HepG2 (cell line): Measurements from ENCODE around the gene GRIN3B. TPM values are rescaled to one million over a fixed set of nuclear protein-coding genes. Genes with fewer than 3 reads are reported as not detected.

Source experiments
- ATAC-seq: fragments of 200-7000 bp; cut with Tn5 transposase; 3 replicates; pipeline ENCODE4 v1.9.1; 2020; ENCODE audit warnings: mild to moderate bottlenecking, moderate library complexity
- BruUV-seq: library from RNA; stranded (reverse); fragments of 400-500 nt; replicated peaks from 2 replicates; lab custom pipeline; 2021; lab: Mats Ljungman, UMichigan
- CTCF ChIA-PET: fragments of 300-600 bp; formaldehyde crosslinking; extraction: SDS; loops from one replicate; lab custom pipeline; 2021; ENCODE audit warnings: low total read pairs, inconsistent platforms, low intra/inter-chr PET ratio; lab: Yijun Ruan, JAX
- POLR2A ChIA-PET: fragments of 350-600 bp; sonication (Branson Sonifier 250); formaldehyde crosslinking; loops from one replicate; lab custom pipeline; 2020; ENCODE audit warnings: antibody characterized with exemption, inconsistent platforms; lab: Yijun Ruan, JAX
- DNase-seq: peaks from one replicate; pipeline ENCODE4 v3.0.0-alpha.2; 2015; ENCODE audit warnings: low spot score
- FAIRE-seq: peaks from 3 replicates; lab custom pipeline; 2011; peaks lifted over from hg19 to GRCh38; lab: Jason Lieb, UNC
- H2AFZ ChIP-seq: one replicate; pipeline ENCODE4 v1.6.1; 2011; ENCODE audit warnings: low read length, inconsistent platforms
- H3K27ac ChIP-seq: fragments of 300-600 bp; 3 replicates; pipeline ENCODE4 v1.8.0; 2011; ENCODE audit warnings: mixed run types, mild to moderate bottlenecking, mixed read lengths, low read length, inconsistent platforms; ENCODE audit not compliant: insufficient read depth; ENCODE audit errors: extremely low read length
- H3K27me3 ChIP-seq, 2 experiments: fragments of 200-600 bp in 1 of 2; 2 replicates in 1 of 2; 3 replicates in 1 of 2; pipeline versions ENCODE4 v1.6.0 to v1.8.0; 2011; ENCODE audit warnings: low read length in 2 of 2, mild to moderate bottlenecking in 2 of 2, moderate library complexity in 2 of 2, inconsistent platforms in 1 of 2; ENCODE audit not compliant: insufficient read depth in 2 of 2, control insufficient read depth in 1 of 2
- H3K36me3 ChIP-seq, 2 experiments: fragments of 200-600 bp in 1 of 2; replicated peaks in 1 of 2; 2 replicates in 1 of 2; 3 replicates in 1 of 2; pipeline versions ENCODE4 v1.5.1 to v1.8.0; 2011; ENCODE audit warnings: low read length in 2 of 2, inconsistent platforms in 1 of 2; ENCODE audit not compliant: insufficient read depth in 2 of 2, control insufficient read depth in 1 of 2
- H3K4me1 ChIP-seq: 2 replicates; pipeline ENCODE4 v1.5.1; 2012; ENCODE audit warnings: low read length, inconsistent platforms; ENCODE audit not compliant: insufficient read depth
- H3K4me2 ChIP-seq: 2 replicates; pipeline ENCODE4 v1.6.0; 2011; ENCODE audit warnings: low read depth, low read length, inconsistent platforms
- H3K4me3 ChIP-seq, 3 experiments: fragments of 200-600 bp in 1 of 3; sonication (generic), shearing (Covaris generic) in 1 of 3; replicated peaks in 1 of 3; 2 replicates each; pipeline ENCODE4 v1.5.1; 2011 to 2016; ENCODE audit warnings: low read length in 3 of 3, inconsistent platforms in 2 of 3, low read depth in 2 of 3, mild to moderate bottlenecking in 2 of 3, control low read depth in 1 of 3, mixed read lengths in 1 of 3; ENCODE audit not compliant: insufficient read depth in 1 of 3
- H3K79me2 ChIP-seq: one replicate; pipeline ENCODE4 v1.6.1; 2011; ENCODE audit warnings: low read length, inconsistent platforms; ENCODE audit not compliant: insufficient read depth
- H3K9ac ChIP-seq: 2 replicates; pipeline ENCODE4 v1.6.0; 2011; ENCODE audit warnings: mild to moderate bottlenecking, low read depth, low read length, inconsistent platforms; ENCODE audit not compliant: insufficient read depth
- H3K9me3 ChIP-seq: 2 replicates; pipeline ENCODE4 v1.5.1; 2012; ENCODE audit warnings: mild to moderate bottlenecking, low read length
- H4K20me1 ChIP-seq: 2 replicates; pipeline ENCODE4 v1.6.0; 2011; ENCODE audit warnings: inconsistent platforms, mild to moderate bottlenecking, low read length, moderate library complexity; ENCODE audit not compliant: insufficient read depth
- CAMTA2 ChIP-seq: sonication (generic); formaldehyde crosslinking; IDR thresholded peaks from 2 replicates; pipeline ENCODE4 v1.4.0; 2020; ENCODE audit warnings: mild to moderate bottlenecking, missing genetic modification reagents, borderline replicate concordance
- ELF4 ChIP-seq: sonication (generic); formaldehyde crosslinking; IDR thresholded peaks from 2 replicates; pipeline ENCODE4 v1.5.0; 2020; ENCODE audit warnings: missing genetic modification reagents, mild to moderate bottlenecking, moderate library complexity, borderline replicate concordance
- ESRRA ChIP-seq: sonication (generic); formaldehyde crosslinking; IDR thresholded peaks from 2 replicates; pipeline ENCODE4 v1.5.1; 2020; ENCODE audit warnings: mild to moderate bottlenecking, low read depth, missing genetic modification reagents
- GFI1 ChIP-seq: sonication (generic); formaldehyde crosslinking; IDR thresholded peaks from 2 replicates; pipeline ENCODE4 v1.5.0; 2020; ENCODE audit warnings: missing genetic modification reagents, mild to moderate bottlenecking, borderline replicate concordance
- HMGXB4 ChIP-seq, 2 experiments: sonication (generic) in 1 of 2; formaldehyde crosslinking in 1 of 2; IDR thresholded peaks; 2 replicates each; pipeline versions ENCODE4 v1.4.0 to v1.6.1; 2018 to 2020; ENCODE audit warnings: missing genetic modification reagents in 2 of 2, borderline replicate concordance in 1 of 2, low read depth in 1 of 2, mild to moderate bottlenecking in 1 of 2, missing biosample characterization in 1 of 2
- MAFF ChIP-seq: IDR thresholded peaks from 2 replicates; pipeline ENCODE4 v1.6.1; 2011; ENCODE audit warnings: low read depth, low read length, improper control_type of control experiment
- NFKB2 ChIP-seq: sonication (generic); formaldehyde crosslinking; IDR thresholded peaks from 2 replicates; pipeline ENCODE4 v1.4.0; 2020; ENCODE audit warnings: missing genetic modification reagents, borderline replicate concordance
- NR2F6 ChIP-seq, 2 experiments: IDR thresholded peaks; 2 replicates each; pipeline ENCODE4 v1.6.1; 2016; ENCODE audit warnings: antibody characterized with exemption in 1 of 2, mild to moderate bottlenecking in 1 of 2
- PLRG1 ChIP-seq: fragments of 450-650 bp; conservative IDR thresholded peaks from 2 replicates; pipeline ENCODE4 v1.6.1; 2016
- RBFOX2 ChIP-seq: fragments of 200-400 bp; formaldehyde crosslinking; IDR thresholded peaks from 2 replicates; pipeline ENCODE4 v1.6.1; 2017; ENCODE audit warnings: low read depth, mild to moderate bottlenecking, low read length
- RBM22 ChIP-seq: fragments of 200-400 bp; formaldehyde crosslinking; optimal IDR thresholded peaks from 2 replicates; pipeline ENCODE3; 2017; ENCODE audit warnings: mild to moderate bottlenecking, low read length, moderate library complexity
- SATB2 ChIP-seq: sonication (generic); formaldehyde crosslinking; IDR thresholded peaks from 2 replicates; pipeline ENCODE4 v1.5.0; 2020; ENCODE audit warnings: missing genetic modification reagents
- SIX1 ChIP-seq: sonication (generic); formaldehyde crosslinking; IDR thresholded peaks from 2 replicates; pipeline ENCODE4 v1.4.0; 2020; ENCODE audit warnings: missing genetic modification reagents, borderline replicate concordance
- TMF1 ChIP-seq: sonication (generic); formaldehyde crosslinking; IDR thresholded peaks from 2 replicates; pipeline ENCODE4 v1.8.1; 2022; ENCODE audit warnings: low read depth, missing genetic modification reagents
- ZBTB20 ChIP-seq: sonication (generic); formaldehyde crosslinking; IDR thresholded peaks from 2 replicates; pipeline ENCODE4 v1.8.1; 2023; ENCODE audit warnings: missing genetic modification reagents, low read depth, mild to moderate bottlenecking, borderline replicate concordance
- ZBTB7B ChIP-seq: sonication (generic); formaldehyde crosslinking; IDR thresholded peaks from 2 replicates; pipeline ENCODE4 v1.4.0; 2020; ENCODE audit warnings: missing genetic modification reagents
- ZFYVE20 ChIP-seq: sonication (generic); formaldehyde crosslinking; IDR thresholded peaks from 2 replicates; pipeline ENCODE4 v1.8.0; 2023; ENCODE audit warnings: low read depth, mild to moderate bottlenecking, moderate library complexity, missing genetic modification reagents, borderline replicate concordance
- ZMYM2 ChIP-seq: sonication (generic); formaldehyde crosslinking; IDR thresholded peaks from 2 replicates; pipeline ENCODE4 v1.8.0; 2022; ENCODE audit warnings: mild to moderate bottlenecking, missing genetic modification reagents
- ZNF274 ChIP-seq: sonication (generic); formaldehyde crosslinking; IDR thresholded peaks from 2 replicates; pipeline ENCODE4 v1.5.1; 2020; ENCODE audit warnings: mild to moderate bottlenecking, missing genetic modification reagents
- ZNF781 ChIP-seq: sonication (generic); formaldehyde crosslinking; IDR thresholded peaks from 2 replicates; pipeline ENCODE4 v1.5.1; 2020; ENCODE audit warnings: borderline replicate concordance, mild to moderate bottlenecking, missing genetic modification reagents; ENCODE audit errors: not compliant biosample characterization
- WGBS: methylation state at CpG from one replicate; pipeline ENCODE4 v1.1.6; 2017; ENCODE audit warnings: low lambda C conversion rate; 5-methylcytosine and 5-hydroxymethylcytosine counted together
- in situ Hi-C: cut with HindIII; loops from 2 replicates; pipeline ENCODE4 v1.10.0; 2017; ENCODE audit warnings: low pct_unique_long_range_greater_than_20kb; ENCODE audit not compliant: extremely low pct_ligation_motif_present
- intact Hi-C: fragments of 100-400 bp; cut with micrococcal nuclease; formaldehyde crosslinking; loops from one replicate; pipeline ENCODE4 v1.10.0; 2022; ENCODE audit not compliant: unreplicated experiment
- polyA plus RNA-seq, 8 experiments: library from polyadenylated mRNA; depleted of rRNA in 3 of 8; stranded (reverse) in 7 of 8; unstranded in 1 of 8; fragments of >200 nt; fragmentation: Illumina TruSeq in 4 of 8; extraction: Trizol in 4 of 8; gene quantifications; 2 replicates each; pipeline versions ENCODE4 v1.2.1 to v1.2.3, GENCODE V29; 2011 to 2016; ENCODE audit warnings: low read depth in 4 of 8, missing spikeins in 1 of 8, mixed read lengths in 1 of 8; ENCODE audit not compliant: insufficient read depth in 1 of 8
- total RNA-seq, 5 experiments: library from RNA; depleted of rRNA; stranded (reverse); fragments of >200 nt; fragmentation: Illumina TruSeq; extraction: Trizol; gene quantifications; 2 replicates each; pipeline ENCODE4 v1.2.3, GENCODE V29; 2016; ENCODE audit warnings: low read depth in 1 of 5
- TF ChIP-seq, protein P1 (sequence below): IDR thresholded peaks from 2 replicates; pipeline ENCODE4 v1.6.1; 2016; ENCODE audit warnings: mild to moderate bottlenecking

The GRIN3B gene
- total and polyA plus RNA-seq, 2 of the 13 experiments (the other 11 are each of a cell fraction or from before 2014, with no cell fraction given): 0.07 to 0.20 TPM

- TF ChIP-seq RBM22 (peak; percentile 22), NFKB2 (CRISPR knock-in tag) (no peak), ZBTB7B (0 out of 2 replicates have a peak, but pooled peaks have one; percentile 15), RBFOX2 (peak; percentile 49; the same call in 1 of the 2 replicates), HMGXB4 (CRISPR knock-in tag; IDR thresholded peaks at IDR 0.05; ENCODE audit: borderline replicate concordance in 1 of 2, low read depth in 1 of 2) (0 out of 4 replicates have a peak, but pooled peaks of 1 of the 2 experiments have one; percentile 16), ZNF274 (CRISPR knock-in tag) (no peak)
- TF ChIP-seq, protein P1, sequence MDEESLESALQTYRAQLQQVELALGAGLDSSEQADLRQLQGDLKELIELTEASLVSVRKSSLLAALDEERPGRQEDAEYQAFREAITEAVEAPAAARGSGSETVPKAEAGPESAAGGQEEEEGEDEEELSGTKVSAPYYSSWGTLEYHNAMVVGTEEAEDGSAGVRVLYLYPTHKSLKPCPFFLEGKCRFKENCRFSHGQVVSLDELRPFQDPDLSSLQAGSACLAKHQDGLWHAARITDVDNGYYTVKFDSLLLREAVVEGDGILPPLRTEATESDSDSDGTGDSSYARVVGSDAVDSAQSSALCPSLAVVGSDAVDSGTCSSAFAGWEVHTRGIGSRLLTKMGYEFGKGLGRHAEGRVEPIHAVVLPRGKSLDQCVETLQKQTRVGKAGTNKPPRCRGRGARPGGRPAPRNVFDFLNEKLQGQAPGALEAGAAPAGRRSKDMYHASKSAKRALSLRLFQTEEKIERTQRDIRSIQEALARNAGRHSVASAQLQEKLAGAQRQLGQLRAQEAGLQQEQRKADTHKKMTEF (CRISPR knock-in tag): no peak
These were observed 10.7 kb upstream of the GRIN3B start (continued) for GRCh38 chr19:989381-990081.

GRCh38 chr19:990119-990571, 10.1 kb upstream of the GRIN3B start:
- Histone ChIP-seq H2AFZ (no peak overlapping the region), H4K20me1 (peaks cover 6% of the 10 kb centered on the region; the same call in 1 of the 2 replicates), H3K27me3 (no peaks in the 10 kb centered on the region), H3K9ac (no peak overlapping the region), H3K4me3 (no peak overlapping the region), H3K4me1 (peaks cover 35% of the 10 kb centered on the region), H3K36me3 (peaks cover 22 to 46% of the 10 kb centered on the region in 2 experiments), H3K4me2 (no peak overlapping the region), H3K79me2 (peaks cover 5% of the 10 kb centered on the region), H3K9me3 (no peaks in the 10 kb centered on the region), H3K27ac (no peak overlapping the region)
- intact Hi-C loops (loop anchor here (10.0 kb wide), 1 partner anchor 205 kb away; no protein-coding TSS in a partner anchor), in situ Hi-C loops (no loop called here)
- no peak for FAIRE-seq
- no peak for ATAC-seq
- BruUV-seq: no TSS peak
- WGBS: 87% methylated on average over 12 of the region's 27 CpGs
- POLR2A ChIA-PET: no interaction called here
- CTCF ChIA-PET: no interaction called here
- no peak for DNase-seq
- no peak for TF ChIP-seq MAFF
- TF ChIP-seq ZNF781 (CRISPR knock-in tag): no peak
- no peak for TF ChIP-seq CAMTA2 (CRISPR knock-in tag)
- no peak for TF ChIP-seq ZBTB20 (CRISPR knock-in tag)
- no peak for TF ChIP-seq PLRG1
- TF ChIP-seq SIX1: no peak
- TF ChIP-seq ZMYM2 (CRISPR knock-in tag): no peak
- TF ChIP-seq GFI1 (CRISPR knock-in tag): no peak
- TF ChIP-seq SATB2 (CRISPR knock-in tag): no peak
- TF ChIP-seq ZFYVE20 (CRISPR knock-in tag): no peak
- TF ChIP-seq ELF4: no peak
- TF ChIP-seq NR2F6 (IDR thresholded peaks at IDR 0.05): no peak
- no peak for TF ChIP-seq NR2F6 (CRISPR knock-in tag; IDR thresholded peaks at IDR 0.05)
- no peak for TF ChIP-seq TMF1 (CRISPR knock-in tag)
- no peak for TF ChIP-seq ESRRA (CRISPR knock-in tag)
